ENCODE data around the gene NECAB2.

- TF ChIP-seq EZH2 (IDR thresholded peaks at IDR 0.05; ENCODE audit: low read length, missing control alignments) (no peak), CTCF (conservative IDR thresholded peaks at IDR 0.05 in 1 of 2, IDR thresholded peaks at IDR 0.05 in 1 of 2; ENCODE audit: low read depth in 1 of 2, low read length in 2 of 2) (no peak)
Measured at GRCh38 chr16:84047206-84047605, 79.2 kb downstream of the NECAB2 start.

Measured in fibroblast of lung (primary cell).